GM12878 (cell line): ENCODE measurements around the gene SLC2A9. TPM values are rescaled to one million over a fixed set of nuclear protein-coding genes. Genes with fewer than 3 reads are reported as not detected.

Source experiments
- ATAC-seq: fragments of 200-7000 bp; cut with Tn5 transposase; 3 replicates; pipeline ENCODE4 v1.9.1; 2020; ENCODE audit warnings: mild to moderate bottlenecking, moderate library complexity
- BruUV-seq: library from RNA; stranded (reverse); fragments of 400-500 nt; replicated peaks from 2 replicates; lab custom pipeline; 2021; lab: Mats Ljungman, UMichigan
- CTCF ChIA-PET: fragments of 300-600 bp; sonication (Branson Sonifier 250); formaldehyde crosslinking; extraction: SDS; loops from one replicate; lab custom pipeline; 2021; ENCODE audit warnings: inconsistent platforms; lab: Yijun Ruan, JAX
- POLR2A ChIA-PET: fragments of 350-600 bp; formaldehyde crosslinking; extraction: SDS; loops from one replicate; lab custom pipeline; 2021; ENCODE audit warnings: inconsistent platforms; lab: Charles Lee
- RAD21 ChIA-PET: fragments of 300-600 bp; sonication (Branson Sonifier 250); formaldehyde crosslinking; loops from one replicate; lab custom pipeline; 2023; ENCODE audit warnings: antibody characterized with exemption; ENCODE audit not compliant: unreplicated experiment; lab: Charles Lee
- SMC1A ChIA-PET: fragments of 300-600 bp; sonication (Branson Sonifier 250); formaldehyde crosslinking; loops from one replicate; lab custom pipeline; 2023; ENCODE audit not compliant: unreplicated experiment, uncharacterized antibody; lab: Charles Lee
- DNase-seq: peaks from one replicate; pipeline ENCODE4 v3.0.0-alpha.2; 2011; ENCODE audit warnings: low read depth, low spot score
- FAIRE-seq: peaks from 3 replicates; lab custom pipeline; 2011; peaks lifted over from hg19 to GRCh38; lab: Jason Lieb, UNC
- H2AFZ ChIP-seq: 2 replicates; pipeline ENCODE4 v1.6.0; 2011; ENCODE audit warnings: low read depth, low read length, control low read depth; ENCODE audit not compliant: control insufficient read depth
- H3K27ac ChIP-seq: 2 replicates; pipeline ENCODE4 v1.5.1; 2011; ENCODE audit warnings: control low read depth; ENCODE audit not compliant: control insufficient read depth, insufficient read depth
- H3K27me3 ChIP-seq, 2 experiments: replicated peaks in 1 of 2; 2 replicates each; pipeline versions ENCODE4 v1.6.0 to v1.6.1; 2011; ENCODE audit warnings: low read length in 1 of 2; ENCODE audit not compliant: control insufficient read depth in 2 of 2, insufficient read depth in 2 of 2
- H3K36me3 ChIP-seq, 2 experiments: 2 replicates each; pipeline ENCODE4 v1.5.1; 2011; ENCODE audit warnings: low read length in 1 of 2; ENCODE audit not compliant: control insufficient read depth in 2 of 2, insufficient read depth in 2 of 2
- H3K4me1 ChIP-seq: 2 replicates; pipeline ENCODE4 v1.6.1; 2011; ENCODE audit warnings: mild to moderate bottlenecking, low read length, moderate library complexity, mixed read lengths; ENCODE audit not compliant: control insufficient read depth, insufficient read depth
- H3K4me2 ChIP-seq: 2 replicates; pipeline ENCODE4 v1.6.0; 2011; ENCODE audit warnings: control low read depth; ENCODE audit not compliant: control insufficient read depth, insufficient read depth
- H3K4me3 ChIP-seq: fragments of 200-600 bp; sonication (generic); 2 replicates; pipeline ENCODE4 v1.5.1; 2016
- H3K79me2 ChIP-seq: 2 replicates; pipeline ENCODE4 v1.6.0; 2011; ENCODE audit warnings: low read length; ENCODE audit not compliant: control insufficient read depth, insufficient read depth
- H3K9ac ChIP-seq: 2 replicates; pipeline ENCODE4 v1.8.0; 2011; ENCODE audit warnings: low read length, control low read depth, mixed read lengths; ENCODE audit not compliant: control insufficient read depth, insufficient read depth
- H3K9me3 ChIP-seq: replicated peaks from 3 replicates; pipeline ENCODE4 v1.5.1; 2011; ENCODE audit warnings: mild to moderate bottlenecking, low read length; ENCODE audit not compliant: control insufficient read depth, insufficient read depth
- H4K20me1 ChIP-seq: 2 replicates; pipeline ENCODE4 v1.6.0; 2011; ENCODE audit not compliant: control insufficient read depth, insufficient read depth
- BCLAF1 ChIP-seq: fragments of 450-650 bp; IDR thresholded peaks from 2 replicates; pipeline ENCODE4 v1.6.1; 2017; ENCODE audit warnings: antibody characterized with exemption, mild to moderate bottlenecking, moderate library complexity
- CHD2 ChIP-seq: IDR thresholded peaks from 2 replicates; pipeline ENCODE4 v1.6.1; 2011; ENCODE audit warnings: low read depth, low read length, improper control_type of control experiment, borderline replicate concordance
- CREM ChIP-seq: IDR thresholded peaks from 2 replicates; pipeline ENCODE4 v1.6.1; 2014; ENCODE audit warnings: antibody characterized with exemption, low read depth
- HSF1 ChIP-seq: fragments of 150-350 bp; IDR thresholded peaks from 2 replicates; pipeline ENCODE4 v1.6.1; 2014; ENCODE audit warnings: mild to moderate bottlenecking, low read depth, low read length
- NFXL1 ChIP-seq: fragments of 450-650 bp; IDR thresholded peaks from 2 replicates; pipeline ENCODE4 v1.6.1; 2017; ENCODE audit warnings: antibody characterized with exemption, mild to moderate bottlenecking, borderline replicate concordance
- RCOR1 ChIP-seq: conservative IDR thresholded peaks from 2 replicates; pipeline ENCODE4 v1.6.1; 2012; ENCODE audit warnings: low read depth, low read length, improper control_type of control experiment
- ZNF274 ChIP-seq: IDR thresholded peaks from one replicate; pipeline ENCODE4 v1.8.0; 2011; ENCODE audit not compliant: insufficient read length, insufficient read depth
- ZSCAN29 ChIP-seq: fragments of 450-650 bp; IDR thresholded peaks from 2 replicates; pipeline ENCODE4 v1.6.1; 2017; ENCODE audit warnings: mild to moderate bottlenecking, moderate library complexity
- WGBS: methylation state at CpG from one replicate; pipeline ENCODE4 v1.1.6; 2016; ENCODE audit warnings: low lambda C conversion rate; ENCODE audit not compliant: insufficient replicate concordance, insufficient coverage; ENCODE audit errors: missing lambda C conversion rate; 5-methylcytosine and 5-hydroxymethylcytosine counted together
- in situ Hi-C: fragments of 300-500 bp; cut with MboI; formaldehyde crosslinking; loops from 9 replicates; pipeline ENCODE4 v1.14.3; 2018; ENCODE audit warnings: mixed read lengths
- intact Hi-C: fragments of 100-400 bp; cut with micrococcal nuclease; formaldehyde crosslinking; loops from one replicate; pipeline ENCODE4 v1.14.2; 2022; ENCODE audit not compliant: unreplicated experiment
- polyA plus RNA-seq, 11 experiments: library from polyadenylated mRNA; depleted of rRNA in 4 of 11; unstranded in 6 of 11; stranded (reverse) in 5 of 11; fragments of >200 nt; fragmentation: Nextera tagmentation in 4 of 11; fragmentation: Illumina TruSeq in 1 of 11; extraction: Ambion mirVana in 4 of 11; extraction: Trizol in 1 of 11; gene quantifications; 1 replicate in 1 of 11; 2 replicates in 10 of 11; pipeline versions ENCODE4 v1.2.1 to v1.2.3, GENCODE V29; 2011 to 2016; ENCODE audit warnings: inconsistent platforms in 2 of 11, missing spikeins in 2 of 11, low read depth in 1 of 11
- total RNA-seq, 4 experiments: library from RNA; depleted of rRNA in 3 of 4; stranded (reverse); fragments of >200 nt in 3 of 4; fragmentation: Illumina TruSeq in 1 of 4; extraction: Trizol in 1 of 4; gene quantifications; 2 replicates each; pipeline versions ENCODE4 v1.2.1 to v1.2.3, GENCODE V29; 2013 to 2021

The SLC2A9 gene
- total and polyA plus RNA-seq, 10 of the 15 experiments (the other 5 are each of a cell fraction or from before 2014, with no cell fraction given): 0.28 to 2.8 (median 1.2) TPM

DNA sequence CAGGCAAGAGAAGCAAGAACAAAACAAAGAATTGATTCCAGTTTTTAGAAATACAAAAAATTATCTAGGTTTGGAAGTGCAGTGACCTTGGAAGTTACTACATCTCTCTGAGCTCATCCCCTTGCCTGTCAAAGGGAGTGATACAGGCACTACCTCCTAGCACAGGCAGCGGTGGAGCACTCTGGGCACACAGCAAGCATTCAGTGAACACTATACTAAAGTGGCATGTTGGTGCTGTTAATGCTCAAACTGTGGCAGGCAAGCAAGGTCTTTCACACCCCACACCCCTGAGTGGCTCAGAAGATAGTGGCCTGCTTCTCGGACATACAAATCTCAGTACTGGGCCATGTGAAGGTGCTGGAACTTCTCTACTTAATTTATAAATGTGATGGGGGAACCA lies 188.7 kb downstream of the SLC2A9 start (continued):
- TF ChIP-seq CHD2 (no peak), NFXL1 (no peak), ZNF274 (no peak)

DNA sequence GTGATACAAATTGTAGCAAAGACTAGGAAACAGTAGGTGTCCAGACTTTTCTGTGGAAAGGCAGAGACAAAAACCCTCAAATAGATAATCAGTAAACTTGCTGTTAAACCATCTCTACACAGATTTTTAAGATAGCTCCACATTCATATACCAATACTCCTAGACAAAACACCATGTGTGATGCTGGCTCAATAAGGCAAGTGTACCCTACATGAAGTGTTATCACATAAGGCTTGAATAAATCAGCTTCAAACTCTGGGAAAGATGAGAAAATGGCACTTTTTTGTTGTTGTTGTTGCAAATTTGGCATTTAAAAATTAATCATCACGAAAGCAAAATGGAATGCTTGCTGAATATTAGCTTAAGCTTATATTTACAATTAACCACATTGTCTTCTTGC lies 194.7 kb downstream of the SLC2A9 start:
- ChIA-PET POLR2A (no interaction called here), CTCF (interaction anchor here (0.8 kb wide), 3 partner anchors 20 to 101 kb away, joined by 3 read pairs; no protein-coding TSS in a partner anchor)
- intact Hi-C loops: no loop called here

More for the DNA sequence above, 194.7 kb downstream of the SLC2A9 start:
- Histone ChIP-seq H3K9ac (no peak overlapping the region), H3K79me2 (no peaks in the 10 kb centered on the region), H3K4me2 (no peak overlapping the region), H3K4me1 (no peaks in the 10 kb centered on the region), H4K20me1 (no peaks in the 10 kb centered on the region), H3K4me3 (no peak overlapping the region), H2AFZ (no peak overlapping the region), H3K9me3 (no peaks in the 10 kb centered on the region), H3K27ac (no peak overlapping the region), H3K27me3 (no peaks in the 10 kb centered on the region), H3K36me3 (no peaks in the 10 kb centered on the region)
- 5% methylated on average over 1 of the region's 1 CpG for WGBS
- ATAC-seq: no peak
- no TSS peak for BruUV-seq
- no peak for FAIRE-seq
- in situ Hi-C loops: no loop called here
- ChIA-PET SMC1A (interaction anchor here (1.2 to 2.0 kb wide), 4 partner anchors 19 to 187 kb away, joined by 5 to 6 read pairs (median 6); no protein-coding TSS in a partner anchor), RAD21 (interaction anchor here (0.7 to 1.5 kb wide), 3 partner anchors 53 to 188 kb away, joined by 3 to 6 read pairs (median 5); no protein-coding TSS in a partner anchor)
- no peak for TF ChIP-seq BCLAF1
- TF ChIP-seq RCOR1: no peak
- no peak for TF ChIP-seq NFXL1
- no peak for TF ChIP-seq CREM
- TF ChIP-seq HSF1: no peak
- TF ChIP-seq ZSCAN29: no peak
- no peak for DNase-seq
